ENCODE results near the gene HOXB5.

GRCh38 chr17:48619826-48620449 is 26.4 kb upstream of the HOXB5 start:
- TF ChIP-seq CTCF (IDR thresholded peaks at IDR 0.05; ENCODE audit: low read length) (no peak), EZH2 (IDR thresholded peaks at IDR 0.05; ENCODE audit: borderline replicate concordance, low read length) (no peak)
